H1 (cell line): ENCODE data around the gene AHSG. TPM values are rescaled to one million over a fixed set of nuclear protein-coding genes. Genes with fewer than 3 reads are reported as not detected.

Experiments
- CREB1 ChIP-seq: IDR thresholded peaks from 2 replicates; pipeline ENCODE4 v1.6.1; 2012; ENCODE audit warnings: inconsistent platforms
- KDM5A ChIP-seq: fragments of 200-600 bp; IDR thresholded peaks from 2 replicates; pipeline ENCODE4 v1.7.1; 2012; ENCODE audit warnings: mild to moderate bottlenecking, low read length, inconsistent platforms, mixed read lengths
- TEAD4 ChIP-seq: IDR thresholded peaks from 2 replicates; pipeline ENCODE4 v1.6.1; 2012; ENCODE audit warnings: low read depth, low read length, inconsistent platforms, mixed read lengths
- polyA plus RNA-seq, 7 experiments: library from polyadenylated mRNA; depleted of rRNA in 3 of 7; stranded (reverse) in 5 of 7; unstranded in 2 of 7; fragments of >200 nt in 5 of 7; fragments of 200-250 nt in 2 of 7; gene quantifications; 1 replicate in 5 of 7; 2 replicates in 1 of 7; 4 replicates in 1 of 7; pipeline versions ENCODE4 v1.2.1 to v1.2.3, GENCODE V29; 2011 to 2013; ENCODE audit warnings: missing spikeins in 2 of 7, mixed read lengths in 2 of 7
- total RNA-seq: library from RNA; stranded (reverse); fragmentation: NEBNext Ultra II Directional; extraction: Animal tissue kit (Norgen Biotek cat#: 25700); gene quantifications from 2 replicates; pipeline ENCODE4 v1.2.1, GENCODE V29; 2021

Gene AHSG
- total and polyA plus RNA-seq, 2 of the 8 experiments (the other 6 are each of a cell fraction or from before 2014, with no cell fraction given): 0.68 to 0.78 TPM

DNA sequence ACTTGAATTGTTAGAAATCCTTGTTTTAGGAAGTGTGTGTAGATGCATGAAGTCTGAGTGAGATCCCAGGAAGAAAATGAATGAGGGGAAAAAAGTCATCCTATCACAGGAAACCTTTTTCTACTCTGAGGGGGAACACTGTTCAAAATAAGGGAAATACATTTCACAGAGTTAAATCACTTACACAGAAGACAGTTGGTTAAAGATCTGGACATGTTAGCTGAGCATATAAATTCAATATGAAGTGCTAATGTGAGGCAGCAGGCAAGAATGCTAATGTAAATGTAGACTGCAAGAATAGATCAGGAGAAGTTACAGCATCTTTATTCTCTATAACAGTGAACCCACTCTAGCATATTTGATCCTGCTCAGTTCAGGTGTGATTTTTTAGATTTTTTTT is 48.3 kb upstream of the AHSG start (continued):
- TF ChIP-seq CREB1: no peak
- TF ChIP-seq TEAD4: no peak
- TF ChIP-seq KDM5A: no peak
